ENCODE results near the gene COQ9.
"Not testable (repeated sequence)": the region's sequence is repeated elsewhere in the genome, so short reads cannot be mapped to it uniquely, and the experiment has no call there.

Gene COQ9

GRCh38 chr16:57427824-57428223 lies 19.5 kb upstream of the COQ9 start:
- no peak for DNase-seq

GRCh38 chr16:57430955-57431354 lies 16.3 kb upstream of the COQ9 start:
- no peak for DNase-seq

- DNase-seq, result no peak
Measured at GRCh38 chr16:57432505-57432904, 14.8 kb upstream of the COQ9 start.

GRCh38 chr16:57432989-57433388 lies 14.3 kb upstream of the COQ9 start:
- DNase-seq, result no peak

- no peak for DNase-seq
Measured at GRCh38 chr16:57434003-57434402, 13.3 kb upstream of the COQ9 start.

GRCh38 chr16:57435838-57436237 lies 11.4 kb upstream of the COQ9 start:
- no peak for DNase-seq

- DNase-seq, result not testable (repeated sequence)
Measured at GRCh38 chr16:57439947-57440346, 7.3 kb upstream of the COQ9 start.

- DNase-seq, result not testable (repeated sequence)
Measured at GRCh38 chr16:57440551-57440950, 6.7 kb upstream of the COQ9 start.

GRCh38 chr16:57444711-57445110 lies 2.6 kb upstream of the COQ9 start:
- DNase-seq, result no peak

- DNase-seq, result no peak
Measured at GRCh38 chr16:57445510-57445909, 1.8 kb upstream of the COQ9 start.

GRCh38 chr16:57446531-57447185 lies 621 bp upstream of the COQ9 start:
- DNase-seq, result peak; percentile 13

- DNase-seq, result no peak
Measured at GRCh38 chr16:57452021-57452420, 4.7 kb downstream of the COQ9 start.

GRCh38 chr16:57462209-57462977 lies 15.1 kb downstream of the COQ9 start, which contains the start of gene POLR2C:
TSS of gene POLR2C (plus strand) at chr16:57462679. CDS start at chr16:57462725, 46 bp downstream.
- DNase-seq, result peak; percentile 96

- DNase-seq, result no peak
Measured at GRCh38 chr16:57462978-57463362, 15.7 kb downstream of the COQ9 start.

- DNase-seq, result no peak
Measured at GRCh38 chr16:57464523-57464922, 17.2 kb downstream of the COQ9 start.

- DNase-seq, result no peak
Measured at GRCh38 chr16:57468346-57468745, 21.1 kb downstream of the COQ9 start.

GRCh38 chr16:57469046-57469445 lies 21.8 kb downstream of the COQ9 start:
- DNase-seq, result no peak

GRCh38 chr16:57469917-57470470 lies 22.7 kb downstream of the COQ9 start:
- DNase-seq, result no peak

GRCh38 chr16:57470711-57471110 lies 23.4 kb downstream of the COQ9 start:
- DNase-seq, result no peak

GRCh38 chr16:57471209-57471608 lies 23.9 kb downstream of the COQ9 start:
- no peak for DNase-seq

GRCh38 chr16:57471852-57472664 lies 24.8 kb downstream of the COQ9 start:
- DNase-seq, result no peak

- no peak for DNase-seq
Measured at GRCh38 chr16:57472665-57473060, 25.4 kb downstream of the COQ9 start.

- no peak for DNase-seq
Measured at GRCh38 chr16:57473176-57473840, 26.0 kb downstream of the COQ9 start.

All from RPMI8226 (cell line).